IMR-90 (cell line): ENCODE data around the gene PLCH2.

Experiments used
- BHLHE40 ChIP-seq: fragments of 150-350 bp; IDR thresholded peaks from 2 replicates; pipeline ENCODE4 v1.6.1; 2016; ENCODE audit warnings: mild to moderate bottlenecking, low read depth, low read length
- CEBPB ChIP-seq: IDR thresholded peaks from 2 replicates; pipeline ENCODE4 v1.6.1; 2012; ENCODE audit warnings: low read depth, low read length, improper control_type of control experiment
- CTCF ChIP-seq: conservative IDR thresholded peaks from 2 replicates; pipeline ENCODE4 v1.5.1; 2012; ENCODE audit warnings: mild to moderate bottlenecking, low read depth, low read length, improper control_type of control experiment
- MAFK ChIP-seq: IDR thresholded peaks from 2 replicates; pipeline ENCODE4 v1.6.1; 2012; ENCODE audit warnings: low read depth, low read length, improper control_type of control experiment
- POLR2A ChIP-seq: IDR thresholded peaks from 2 replicates; pipeline ENCODE4 v1.6.1; 2012; ENCODE audit warnings: mild to moderate bottlenecking, low read depth, low read length
- RAD21 ChIP-seq: IDR thresholded peaks from 2 replicates; pipeline ENCODE4 v1.6.1; 2012; ENCODE audit warnings: low read length, improper control_type of control experiment
- RCOR1 ChIP-seq: IDR thresholded peaks from 2 replicates; pipeline ENCODE4 v1.6.1; 2012; ENCODE audit warnings: mild to moderate bottlenecking, low read length, improper control_type of control experiment; ENCODE audit not compliant: insufficient replicate concordance
- SMC3 ChIP-seq: fragments of 150-350 bp; IDR thresholded peaks from 2 replicates; pipeline ENCODE4 v1.6.1; 2016; ENCODE audit warnings: low read depth, mild to moderate bottlenecking, antibody characterized with exemption, low read length, moderate library complexity
- USF2 ChIP-seq: fragments of 150-350 bp; IDR thresholded peaks from 2 replicates; pipeline ENCODE4 v1.6.1; 2017; ENCODE audit warnings: mild to moderate bottlenecking, antibody characterized with exemption, low read length, low read depth

- no peak for TF ChIP-seq CTCF
- no peak for TF ChIP-seq RAD21
- no peak for TF ChIP-seq MAFK
- no peak for TF ChIP-seq POLR2A
- TF ChIP-seq RCOR1, result no peak
- TF ChIP-seq CEBPB, result no peak
- TF ChIP-seq SMC3, result no peak
- TF ChIP-seq BHLHE40, result no peak
- no peak for TF ChIP-seq USF2
Measured at GRCh38 chr1:2538376-2538775, 62.3 kb downstream of the PLCH2 start.
